Body of pancreas (tissue), 4 donors: ENCODE data around the gene MYL6B.

Experiments used
- CTCF ChIP-seq, 7 experiments: fragments of 450-650 bp in 4 of 7; fragments of 200-600 bp in 3 of 7; sonication (generic) in 3 of 7; IDR thresholded peaks; one replicate each; pipeline ENCODE4 v1.5.1; 2016 to 2019; ENCODE audit warnings: antibody characterized with exemption in 7 of 7
- POLR2A ChIP-seq, 3 donors: fragments of 450-650 bp; IDR thresholded peaks; one replicate each; pipeline ENCODE4 v1.6.1; 2016; ENCODE audit warnings: antibody characterized with exemption in 3 of 3, mild to moderate bottlenecking in 2 of 3

DNA sequence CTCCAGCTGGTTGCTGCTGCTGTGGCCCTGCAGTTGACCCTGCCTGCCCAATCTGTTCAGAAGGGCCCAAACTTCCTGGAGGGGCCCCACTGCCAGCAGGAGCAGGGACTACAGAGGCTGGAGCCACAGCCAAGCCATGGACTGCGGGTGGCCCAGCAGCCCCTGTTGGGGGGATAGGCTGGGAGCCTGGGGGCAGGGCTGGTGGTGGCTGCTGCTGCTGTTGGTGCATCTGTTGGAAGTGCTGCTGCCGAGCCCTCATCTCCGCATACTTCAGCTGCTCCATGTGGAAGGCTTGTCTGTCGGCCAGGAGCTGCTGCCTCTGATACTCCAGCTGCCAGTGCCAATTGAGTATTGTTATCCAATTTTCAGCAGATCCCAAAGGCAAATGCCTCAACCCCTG lies 13.0 kb downstream of the MYL6B start:
- TF ChIP-seq CTCF (IDR thresholded peaks at IDR 0.05) (no peak), POLR2A (IDR thresholded peaks at IDR 0.05) (no peak)
